Neural cell (in vitro differentiated cells): Measurements from ENCODE around the gene TPPP.

Experiments
- EZH2 ChIP-seq: fragments of 200-600, 300-800 bp; shearing (Covaris generic), sonication (generic); IDR thresholded peaks from 2 replicates; pipeline ENCODE4 v1.6.1; 2014; ENCODE audit warnings: antibody characterized with exemption, low read length, borderline replicate concordance, mild to moderate bottlenecking; ENCODE audit not compliant: insufficient read depth, poor library complexity, severe bottlenecking
- MXI1 ChIP-seq: fragments of 450-650 bp; conservative IDR thresholded peaks from 2 replicates; pipeline ENCODE4 v1.6.1; 2014; ENCODE audit warnings: antibody characterized with exemption, mild to moderate bottlenecking; ENCODE audit not compliant: poor library complexity, severe bottlenecking
- TF ChIP-seq, protein P1 (sequence below): fragments of 450-650 bp; IDR thresholded peaks from 2 replicates; pipeline ENCODE4 v1.5.1; 2014; ENCODE audit warnings: antibody characterized with exemption, mild to moderate bottlenecking, moderate library complexity; ENCODE audit not compliant: poor library complexity, severe bottlenecking
- TF ChIP-seq, protein P2 (sequence below): IDR thresholded peaks from 2 replicates; pipeline ENCODE4 v1.6.1; 2012; ENCODE audit warnings: borderline replicate concordance

DNA sequence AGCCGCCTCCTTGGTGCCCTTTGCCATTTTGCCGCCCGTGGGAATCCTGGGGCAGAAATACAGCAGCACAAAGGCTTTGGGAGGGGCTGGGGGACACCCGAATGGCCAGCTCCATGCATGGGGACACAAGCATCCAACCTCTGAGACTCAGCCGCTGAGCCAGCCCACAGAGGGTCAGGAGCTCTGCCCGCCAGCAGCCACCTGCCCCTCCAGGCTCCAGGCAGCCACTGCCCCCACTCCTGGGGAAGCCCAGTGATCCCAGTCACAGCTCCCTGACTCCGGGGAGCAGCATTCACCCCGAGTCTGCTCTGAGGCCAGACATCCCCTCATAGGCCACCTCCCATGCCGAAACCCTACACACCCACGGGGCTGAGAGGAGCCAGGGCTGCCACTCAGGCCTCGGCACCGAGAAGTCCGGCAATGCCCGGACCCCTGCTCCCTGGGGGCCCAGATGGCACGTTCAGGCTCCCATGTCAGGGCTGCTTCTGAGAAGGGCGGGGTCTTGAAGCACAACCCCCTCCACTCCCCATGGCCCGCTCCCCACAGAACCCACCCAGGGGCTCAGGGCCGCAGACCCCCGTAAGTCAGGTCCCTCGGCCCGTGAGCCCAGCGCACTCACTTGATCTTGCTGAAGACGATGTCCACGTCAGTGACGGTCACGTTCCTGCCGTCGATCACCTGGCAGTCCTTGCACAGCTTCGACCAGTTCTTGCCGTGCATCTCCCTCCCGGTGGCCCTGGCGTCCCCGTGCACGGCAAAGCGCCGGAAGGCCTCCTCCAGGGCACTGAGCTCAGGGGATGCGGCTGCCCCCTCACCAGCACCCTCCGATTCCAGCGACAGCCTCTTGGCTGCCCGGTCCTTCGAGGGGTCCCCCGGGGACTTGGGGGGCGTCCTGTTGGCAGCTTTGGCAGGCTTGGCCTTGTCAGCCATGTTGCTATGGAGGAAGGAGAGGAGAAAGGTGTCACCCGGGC is 15.7 kb downstream of the TPPP start:
- TF ChIP-seq EZH2 (no peak), MXI1 (no peak)
- TF ChIP-seq, protein P1, sequence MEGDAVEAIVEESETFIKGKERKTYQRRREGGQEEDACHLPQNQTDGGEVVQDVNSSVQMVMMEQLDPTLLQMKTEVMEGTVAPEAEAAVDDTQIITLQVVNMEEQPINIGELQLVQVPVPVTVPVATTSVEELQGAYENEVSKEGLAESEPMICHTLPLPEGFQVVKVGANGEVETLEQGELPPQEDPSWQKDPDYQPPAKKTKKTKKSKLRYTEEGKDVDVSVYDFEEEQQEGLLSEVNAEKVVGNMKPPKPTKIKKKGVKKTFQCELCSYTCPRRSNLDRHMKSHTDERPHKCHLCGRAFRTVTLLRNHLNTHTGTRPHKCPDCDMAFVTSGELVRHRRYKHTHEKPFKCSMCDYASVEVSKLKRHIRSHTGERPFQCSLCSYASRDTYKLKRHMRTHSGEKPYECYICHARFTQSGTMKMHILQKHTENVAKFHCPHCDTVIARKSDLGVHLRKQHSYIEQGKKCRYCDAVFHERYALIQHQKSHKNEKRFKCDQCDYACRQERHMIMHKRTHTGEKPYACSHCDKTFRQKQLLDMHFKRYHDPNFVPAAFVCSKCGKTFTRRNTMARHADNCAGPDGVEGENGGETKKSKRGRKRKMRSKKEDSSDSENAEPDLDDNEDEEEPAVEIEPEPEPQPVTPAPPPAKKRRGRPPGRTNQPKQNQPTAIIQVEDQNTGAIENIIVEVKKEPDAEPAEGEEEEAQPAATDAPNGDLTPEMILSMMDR = no peak
- TF ChIP-seq, protein P2, sequence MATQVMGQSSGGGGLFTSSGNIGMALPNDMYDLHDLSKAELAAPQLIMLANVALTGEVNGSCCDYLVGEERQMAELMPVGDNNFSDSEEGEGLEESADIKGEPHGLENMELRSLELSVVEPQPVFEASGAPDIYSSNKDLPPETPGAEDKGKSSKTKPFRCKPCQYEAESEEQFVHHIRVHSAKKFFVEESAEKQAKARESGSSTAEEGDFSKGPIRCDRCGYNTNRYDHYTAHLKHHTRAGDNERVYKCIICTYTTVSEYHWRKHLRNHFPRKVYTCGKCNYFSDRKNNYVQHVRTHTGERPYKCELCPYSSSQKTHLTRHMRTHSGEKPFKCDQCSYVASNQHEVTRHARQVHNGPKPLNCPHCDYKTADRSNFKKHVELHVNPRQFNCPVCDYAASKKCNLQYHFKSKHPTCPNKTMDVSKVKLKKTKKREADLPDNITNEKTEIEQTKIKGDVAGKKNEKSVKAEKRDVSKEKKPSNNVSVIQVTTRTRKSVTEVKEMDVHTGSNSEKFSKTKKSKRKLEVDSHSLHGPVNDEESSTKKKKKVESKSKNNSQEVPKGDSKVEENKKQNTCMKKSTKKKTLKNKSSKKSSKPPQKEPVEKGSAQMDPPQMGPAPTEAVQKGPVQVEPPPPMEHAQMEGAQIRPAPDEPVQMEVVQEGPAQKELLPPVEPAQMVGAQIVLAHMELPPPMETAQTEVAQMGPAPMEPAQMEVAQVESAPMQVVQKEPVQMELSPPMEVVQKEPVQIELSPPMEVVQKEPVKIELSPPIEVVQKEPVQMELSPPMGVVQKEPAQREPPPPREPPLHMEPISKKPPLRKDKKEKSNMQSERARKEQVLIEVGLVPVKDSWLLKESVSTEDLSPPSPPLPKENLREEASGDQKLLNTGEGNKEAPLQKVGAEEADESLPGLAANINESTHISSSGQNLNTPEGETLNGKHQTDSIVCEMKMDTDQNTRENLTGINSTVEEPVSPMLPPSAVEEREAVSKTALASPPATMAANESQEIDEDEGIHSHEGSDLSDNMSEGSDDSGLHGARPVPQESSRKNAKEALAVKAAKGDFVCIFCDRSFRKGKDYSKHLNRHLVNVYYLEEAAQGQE = no peak
